HG03025 (cell line): ENCODE measurements around the gene SYNJ2BP.
"Not testable (repeated sequence)": the region's sequence is repeated elsewhere in the genome, so short reads cannot be mapped to it uniquely, and the experiment has no call there.

Experiments used
- ATAC-seq: cut with Tn5 transposase; IDR thresholded peaks from one replicate; pipeline ENCODE4 v1.9.1; 2021; ENCODE audit warnings: mild to moderate bottlenecking, moderate library complexity; ENCODE audit not compliant: unreplicated experiment, low FRiP score

The SYNJ2BP gene

GRCh38 chr14:70416725-70417349 lies at the start of gene SYNJ2BP:
TSS of gene SYNJ2BP (minus strand) at chr14:70417090. CDS start at chr14:70416963, 127 bp downstream.
- no peak for ATAC-seq

- no peak for ATAC-seq
Measured at GRCh38 chr14:70454731-70455130, 37.8 kb upstream of the SYNJ2BP start.

- no peak for ATAC-seq
Measured at GRCh38 chr14:70451874-70452273, 35.0 kb upstream of the SYNJ2BP start, which contains the start of gene ADAM21. TSS of gene ADAM21 (plus strand) at chr14:70452174. CDS start at chr14:70457500, 5,326 bp downstream.

GRCh38 chr14:70448633-70449340 lies 31.9 kb upstream of the SYNJ2BP start:
- no peak for ATAC-seq

- no peak for ATAC-seq
Measured at GRCh38 chr14:70442750-70443149, 25.9 kb upstream of the SYNJ2BP start.

- ATAC-seq: no peak
Measured at GRCh38 chr14:70441641-70442040, 24.8 kb upstream of the SYNJ2BP start.

- ATAC-seq: no peak
Measured at GRCh38 chr14:70436867-70437266, 20.0 kb upstream of the SYNJ2BP start.

- not testable (repeated sequence) for ATAC-seq
Measured at GRCh38 chr14:70426555-70426954, 9.7 kb upstream of the SYNJ2BP start.

GRCh38 chr14:70425354-70425753 lies 8.5 kb upstream of the SYNJ2BP start:
- no peak for ATAC-seq

GRCh38 chr14:70422538-70422937 lies 5.6 kb upstream of the SYNJ2BP start:
- ATAC-seq: no peak

- ATAC-seq: not testable (repeated sequence)
Measured at GRCh38 chr14:70419270-70419931, 2.5 kb upstream of the SYNJ2BP start.

GRCh38 chr14:70416338-70416724 lies 559 bp downstream of the SYNJ2BP start:
- no peak for ATAC-seq

- ATAC-seq: no peak
Measured at GRCh38 chr14:70415788-70416187, 1.1 kb downstream of the SYNJ2BP start.

- ATAC-seq: no peak
Measured at GRCh38 chr14:70407621-70408020, 9.3 kb downstream of the SYNJ2BP start.

GRCh38 chr14:70406216-70406615 lies 10.7 kb downstream of the SYNJ2BP start:
- ATAC-seq: not testable (repeated sequence)

- not testable (repeated sequence) for ATAC-seq
Measured at GRCh38 chr14:70403335-70403734, 13.6 kb downstream of the SYNJ2BP start.

- no peak for ATAC-seq
Measured at GRCh38 chr14:70401643-70402042, 15.2 kb downstream of the SYNJ2BP start.

- ATAC-seq: no peak
Measured at GRCh38 chr14:70398706-70399431, 18.0 kb downstream of the SYNJ2BP start.

- no peak for ATAC-seq
Measured at GRCh38 chr14:70398280-70398679, 18.6 kb downstream of the SYNJ2BP start.

GRCh38 chr14:70397746-70398145 lies 19.1 kb downstream of the SYNJ2BP start:
- no peak for ATAC-seq
